A549 (cell line): ENCODE measurements around the gene RNF152. TPM values are rescaled to one million over a fixed set of nuclear protein-coding genes. Genes with fewer than 3 reads are reported as not detected.

Experiments used
- ATAC-seq, 2 experiments: fragments of 200-7000 bp in 1 of 2; fragments of >200 bp in 1 of 2; cut with Nextera tagmentation in 1 of 2; cut with Tn5 transposase in 1 of 2; 3 replicates each; pipeline versions ENCODE4 v1.8.0 to v1.9.1; 2018 to 2020; ENCODE audit warnings: mild to moderate bottlenecking in 1 of 2, moderate library complexity in 1 of 2
- CTCF ChIA-PET: fragments of 300-600 bp; sonication (Branson Sonifier 250); formaldehyde crosslinking; extraction: SDS; loops from one replicate; lab custom pipeline; 2021; ENCODE audit warnings: antibody characterized with exemption, inconsistent platforms; lab: Yijun Ruan, JAX
- POLR2A ChIA-PET: fragments of 350-600 bp; formaldehyde crosslinking; extraction: SDS; loops from one replicate; lab custom pipeline; 2021; ENCODE audit warnings: antibody characterized with exemption, inconsistent platforms; lab: Yijun Ruan, JAX
- DNase-seq, 2 experiments: peaks; one replicate each; pipeline versions ENCODE4 v3.0.0 to v3.0.0-alpha.2; 2011 to 2016; ENCODE audit warnings: low read depth in 1 of 2, low spot score in 1 of 2
- FAIRE-seq: peaks from 2 replicates; lab custom pipeline; 2011; peaks lifted over from hg19 to GRCh38; lab: Jason Lieb, UNC
- H3K27ac ChIP-seq, 2 experiments: fragments of >200 bp; sonication (Bioruptor Twin); formaldehyde crosslinking; 3 replicates each; pipeline ENCODE4 v1.5.1; 2016 to 2017
- H3K4me1 ChIP-seq: fragments of >200 bp; sonication (Bioruptor Twin); formaldehyde crosslinking; 3 replicates; pipeline ENCODE4 v1.6.1; 2016
- H3K4me2 ChIP-seq: fragments of >200 bp; sonication (Bioruptor Twin); formaldehyde crosslinking; 3 replicates; pipeline ENCODE4 v1.6.1; 2016
- H3K4me3 ChIP-seq: fragments of >200 bp; sonication (Bioruptor Twin); formaldehyde crosslinking; 3 replicates; pipeline ENCODE4 v1.5.1; 2016
- H3K9me3 ChIP-seq: fragments of >200 bp; sonication (Bioruptor Twin); formaldehyde crosslinking; 3 replicates; pipeline ENCODE4 v1.6.1; 2016
- ATOH8 ChIP-seq: fragments of 250-450 bp; sonication (Bioruptor Pico); IDR thresholded peaks from 2 replicates; pipeline ENCODE4 v1.5.0; 2020; ENCODE audit warnings: low read depth, mild to moderate bottlenecking, moderate library complexity
- BHLHE40 ChIP-seq: IDR thresholded peaks from 2 replicates; pipeline ENCODE4 v1.6.1; 2012; ENCODE audit warnings: low read depth, low read length, inconsistent platforms
- CBX2 ChIP-seq: fragments of 200-600 bp; sonication (generic); IDR thresholded peaks from 2 replicates; pipeline ENCODE4 v1.6.1; 2016; ENCODE audit warnings: low read depth, mild to moderate bottlenecking, borderline replicate concordance
- CBX8 ChIP-seq: fragments of 200-600 bp; sonication (generic); IDR thresholded peaks from 2 replicates; pipeline ENCODE4 v1.6.1; 2016
- CHD2 ChIP-seq: fragments of 150-350 bp; IDR thresholded peaks from 2 replicates; pipeline ENCODE4 v1.6.1; 2014; ENCODE audit warnings: low read length; ENCODE audit not compliant: partially characterized antibody
- CTCF ChIP-seq: fragments of >200 bp; sonication (Bioruptor Twin); formaldehyde crosslinking; IDR thresholded peaks from 3 replicates; pipeline ENCODE4 v1.5.1; 2016
- E2F6 ChIP-seq: IDR thresholded peaks from 2 replicates; pipeline ENCODE4 v1.6.1; 2012; ENCODE audit warnings: low read depth, borderline replicate concordance
- HDAC2 ChIP-seq: fragments of 200-600 bp; sonication (generic); IDR thresholded peaks from 2 replicates; pipeline ENCODE4 v1.6.1; 2016
- HEYL ChIP-seq: fragments of 250-450 bp; sonication (Bioruptor Pico); IDR thresholded peaks from 2 replicates; pipeline ENCODE4 v1.8.0; 2021; ENCODE audit warnings: mild to moderate bottlenecking, moderate library complexity
- HMGXB4 ChIP-seq: fragments of 250-450 bp; sonication (Bioruptor Pico); IDR thresholded peaks from 2 replicates; pipeline ENCODE4 v1.5.0; 2021; ENCODE audit warnings: mild to moderate bottlenecking, moderate library complexity, borderline replicate concordance
- HOXB5 ChIP-seq: fragments of 250-450 bp; sonication (Bioruptor Pico); IDR thresholded peaks from 2 replicates; pipeline ENCODE4 v1.5.0; 2020; ENCODE audit warnings: mild to moderate bottlenecking, moderate library complexity
- KDM1A ChIP-seq: fragments of 200-600 bp; sonication (generic); IDR thresholded peaks from 2 replicates; pipeline ENCODE4 v1.6.1; 2016; ENCODE audit warnings: low read depth, mild to moderate bottlenecking
- MAX ChIP-seq: IDR thresholded peaks from 2 replicates; pipeline ENCODE4 v1.6.1; 2012
- NPAS2 ChIP-seq: fragments of 250-450 bp; sonication (Bioruptor Pico); IDR thresholded peaks from 2 replicates; pipeline ENCODE4 v1.8.0; 2022; ENCODE audit warnings: mild to moderate bottlenecking, moderate library complexity, borderline replicate concordance
- PHF8 ChIP-seq: fragments of 200-600 bp; sonication (generic); IDR thresholded peaks from 2 replicates; pipeline ENCODE4 v1.6.1; 2016; ENCODE audit warnings: low read depth, mild to moderate bottlenecking, antibody characterized with exemption, moderate library complexity, borderline replicate concordance
- RAD21 ChIP-seq, 2 experiments: fragments of >200 bp in 1 of 2; sonication (Bioruptor Twin) in 1 of 2; formaldehyde crosslinking in 1 of 2; IDR thresholded peaks in 1 of 2; conservative IDR thresholded peaks in 1 of 2; 2 replicates in 1 of 2; 3 replicates in 1 of 2; pipeline ENCODE4 v1.6.1; 2012 to 2018; ENCODE audit warnings: inconsistent platforms in 1 of 2
- RARB ChIP-seq: fragments of 250-450 bp; sonication (Bioruptor Pico); IDR thresholded peaks from 2 replicates; pipeline ENCODE4 v1.8.0; 2021; ENCODE audit warnings: mild to moderate bottlenecking, moderate library complexity
- SMC3 ChIP-seq: fragments of >200 bp; sonication (Bioruptor Twin); formaldehyde crosslinking; IDR thresholded peaks from 3 replicates; pipeline ENCODE4 v1.6.1; 2018; ENCODE audit warnings: inconsistent platforms
- WGBS: methylation state at CpG from one replicate; pipeline ENCODE4 v1.1.6; 2017; ENCODE audit errors: missing lambda C conversion rate; 5-methylcytosine and 5-hydroxymethylcytosine counted together
- polyA plus RNA-seq, 4 experiments: library from polyadenylated mRNA; depleted of rRNA in 3 of 4; stranded (reverse); fragments of >200 nt; fragmentation: RNase III in 1 of 4; extraction: RNeasy Plus Mini Kit Qiagen cat#74134 plus additional on column Dnase treatment in 1 of 4; gene quantifications; 2 replicates in 3 of 4; 3 replicates in 1 of 4; pipeline ENCODE4 v1.2.3, GENCODE V29; 2011 to 2017

The RNF152 gene
- polyA plus RNA-seq, 2 of the 4 experiments (the other 2 are of a cell fraction) = 0.12 TPM; not detected in 1

- WGBS = 30% methylated on average over 7 of the region's 7 CpGs
- CTCF ChIA-PET = no interaction called here
- H3K4me3 ChIP-seq = no peak overlapping the region
- no peaks in the 10 kb centered on the region for H3K4me1 ChIP-seq
- TF ChIP-seq KDM1A (no peak), PHF8 (no peak), CHD2 (no peak), HMGXB4 (CRISPR knock-in tag) (no peak), CBX8 (no peak), BHLHE40 (no peak), RARB (CRISPR knock-in tag) (no peak), NPAS2 (no peak), E2F6 (no peak), MAX (no peak), HEYL (CRISPR knock-in tag) (no peak), HDAC2 (no peak), HOXB5 (CRISPR knock-in tag) (no peak), ATOH8 (no peak), CBX2 (no peak)
- H3K27ac ChIP-seq = no peak overlapping the region
- H3K4me2 ChIP-seq = no peak overlapping the region
- DNase-seq (no peak), FAIRE-seq (no peak), ATAC-seq (no peak)
- POLR2A ChIA-PET = no interaction called here
- H3K9me3 ChIP-seq = no peaks in the 10 kb centered on the region
These were observed 15.9 kb upstream of the RNF152 start for GRCh38 chr18:61908661-61909060.

- DNase-seq (peak; percentile 47 to 59), ATAC-seq (peak; percentile 91 to 97), FAIRE-seq (no peak)
- H3K4me1 ChIP-seq = no peaks in the 10 kb centered on the region
- no peak overlapping the region for H3K4me3 ChIP-seq
- TF ChIP-seq CTCF (peak; percentile 50), CBX2 (no peak), RAD21 (conservative IDR thresholded peaks at IDR 0.05 in 1 of 2, IDR thresholded peaks at IDR 0.05 in 1 of 2) (peak; percentile 35 to 48; a peak in 4 of 5 replicates), SMC3 (peak; percentile 53)
- no peak overlapping the region for H3K4me2 ChIP-seq
- WGBS = 16% methylated on average over 5 of the region's 5 CpGs
- ChIA-PET POLR2A (no interaction called here), CTCF (interaction anchor here (0.6 to 2.0 kb wide), 11 partner anchors 10 to 349 kb away, joined by 3 to 9 read pairs (median 4); no protein-coding TSS in a partner anchor)
- H3K27ac ChIP-seq = no peak overlapping the region
- no peaks in the 10 kb centered on the region for H3K9me3 ChIP-seq
These were observed 8.6 kb upstream of the RNF152 start for GRCh38 chr18:61901323-61901986.
